H1 (cell line): ENCODE measurements around the gene FAAH. TPM values are rescaled to one million over a fixed set of nuclear protein-coding genes. Genes with fewer than 3 reads are reported as not detected.

ENCODE experiments used
- CTBP2 ChIP-seq: IDR thresholded peaks from 2 replicates; pipeline ENCODE4 v1.7.0; 2011; ENCODE audit warnings: borderline replicate concordance, mild to moderate bottlenecking, moderate library complexity, mixed read lengths, low read length; ENCODE audit not compliant: insufficient read depth, insufficient read length
- EGR1 ChIP-seq: IDR thresholded peaks from 2 replicates; pipeline ENCODE4 v1.6.1; 2011; ENCODE audit warnings: low read depth, low read length, borderline replicate concordance
- EZH2 ChIP-seq: fragments of 200-600 bp; sonication (generic); IDR thresholded peaks from 2 replicates; pipeline ENCODE4 v1.7.1; 2012; ENCODE audit warnings: low read depth, mild to moderate bottlenecking, moderate library complexity, low read length, inconsistent platforms; ENCODE audit not compliant: severe bottlenecking
- GTF2F1 ChIP-seq: IDR thresholded peaks from 2 replicates; pipeline ENCODE4 v1.6.1; 2012; ENCODE audit warnings: low read depth, low read length, improper control_type of control experiment, borderline replicate concordance
- NANOG ChIP-seq: IDR thresholded peaks from 2 replicates; pipeline ENCODE4 v1.6.1; 2011; ENCODE audit warnings: low read length, low read depth, mild to moderate bottlenecking, inconsistent platforms; ENCODE audit not compliant: insufficient read depth, poor library complexity, severe bottlenecking
- TBP ChIP-seq: IDR thresholded peaks from 2 replicates; pipeline ENCODE4 v1.6.1; 2011; ENCODE audit warnings: low read depth, low read length, improper control_type of control experiment
- TEAD4 ChIP-seq: IDR thresholded peaks from 2 replicates; pipeline ENCODE4 v1.6.1; 2012; ENCODE audit warnings: low read depth, low read length, inconsistent platforms, mixed read lengths
- USF2 ChIP-seq: IDR thresholded peaks from 2 replicates; pipeline ENCODE4 v1.6.1; 2011; ENCODE audit warnings: low read length, improper control_type of control experiment
- polyA plus RNA-seq, 7 experiments: library from polyadenylated mRNA; depleted of rRNA in 3 of 7; stranded (reverse) in 5 of 7; unstranded in 2 of 7; fragments of >200 nt in 5 of 7; fragments of 200-250 nt in 2 of 7; gene quantifications; 1 replicate in 5 of 7; 2 replicates in 1 of 7; 4 replicates in 1 of 7; pipeline versions ENCODE4 v1.2.1 to v1.2.3, GENCODE V29; 2011 to 2013; ENCODE audit warnings: missing spikeins in 2 of 7, mixed read lengths in 2 of 7
- total RNA-seq: library from RNA; stranded (reverse); fragmentation: NEBNext Ultra II Directional; extraction: Animal tissue kit (Norgen Biotek cat#: 25700); gene quantifications from 2 replicates; pipeline ENCODE4 v1.2.1, GENCODE V29; 2021

FAAH gene
- total and polyA plus RNA-seq, 2 of the 8 experiments (the other 6 are each of a cell fraction or from before 2014, with no cell fraction given) = 41.2 to 47.3 TPM

GRCh38 chr1:46461017-46461808, 67.1 kb downstream of the FAAH start (continued):
- no peak for TF ChIP-seq NANOG
- TF ChIP-seq CTBP2 = no peak
- no peak for TF ChIP-seq EZH2
- TF ChIP-seq GTF2F1 = no peak
- TF ChIP-seq TBP = no peak
- TF ChIP-seq TEAD4 = no peak
- no peak for TF ChIP-seq EGR1
- TF ChIP-seq USF2 = no peak
- TF ChIP-seq, all 59 proteins: peak for 0
